ENCODE measurements around the gene WDPCP. TPM values are rescaled to one million over a fixed set of nuclear protein-coding genes. Genes with fewer than 3 reads are reported as not detected.
"Not testable (repeated sequence)": the region's sequence is repeated elsewhere in the genome, so short reads cannot be mapped to it uniquely, and the experiment has no call there.

The WDPCP gene
- total RNA-seq, 2 experiments from 2014 or later = 6.3 to 7.7 TPM

GRCh38 chr2:63192169-63192888 lies 395.9 kb downstream of the WDPCP start:
- Mint-ChIP-seq H3K4me1 (no peaks in the 10 kb centered on the region), H3K27ac (no peak overlapping the region), H3K9me3 (peaks cover 11% of the 10 kb centered on the region), H3K36me3 (ENCODE audit: low read depth) (peaks cover 2% of the 10 kb centered on the region), H3K27me3 (no peaks in the 10 kb centered on the region), H3K4me3 (no peak overlapping the region)
- CTCF ChIA-PET = no interaction called here
- no peak for DNase-seq
- POLR2A ChIA-PET = no interaction called here

GRCh38 chr2:63189026-63189425 lies 399.3 kb downstream of the WDPCP start:
- CTCF ChIA-PET = no interaction called here
- H3K4me1 Mint-ChIP-seq = no peaks in the 10 kb centered on the region
- DNase-seq = peak; percentile 10
- H3K27ac Mint-ChIP-seq = no peak overlapping the region
- peaks cover 15% of the 10 kb centered on the region for H3K9me3 Mint-ChIP-seq
- H3K27me3 Mint-ChIP-seq = no peaks in the 10 kb centered on the region
- POLR2A ChIA-PET = no interaction called here
- peaks cover 2% of the 10 kb centered on the region for H3K36me3 Mint-ChIP-seq (ENCODE audit: low read depth)
- H3K4me3 Mint-ChIP-seq = no peak overlapping the region

- H3K36me3 Mint-ChIP-seq (ENCODE audit: low read depth) = peaks cover 2% of the 10 kb centered on the region
- no peak overlapping the region for H3K4me3 Mint-ChIP-seq
- H3K27me3 Mint-ChIP-seq = no peaks in the 10 kb centered on the region
- H3K27ac Mint-ChIP-seq = no peak overlapping the region
- DNase-seq = no peak
- CTCF ChIA-PET = no interaction called here
- peaks cover 15% of the 10 kb centered on the region for H3K9me3 Mint-ChIP-seq
- POLR2A ChIA-PET = no interaction called here
- no peaks in the 10 kb centered on the region for H3K4me1 Mint-ChIP-seq
These were observed 401.9 kb downstream of the WDPCP start for GRCh38 chr2:63186331-63186730.

DNA sequence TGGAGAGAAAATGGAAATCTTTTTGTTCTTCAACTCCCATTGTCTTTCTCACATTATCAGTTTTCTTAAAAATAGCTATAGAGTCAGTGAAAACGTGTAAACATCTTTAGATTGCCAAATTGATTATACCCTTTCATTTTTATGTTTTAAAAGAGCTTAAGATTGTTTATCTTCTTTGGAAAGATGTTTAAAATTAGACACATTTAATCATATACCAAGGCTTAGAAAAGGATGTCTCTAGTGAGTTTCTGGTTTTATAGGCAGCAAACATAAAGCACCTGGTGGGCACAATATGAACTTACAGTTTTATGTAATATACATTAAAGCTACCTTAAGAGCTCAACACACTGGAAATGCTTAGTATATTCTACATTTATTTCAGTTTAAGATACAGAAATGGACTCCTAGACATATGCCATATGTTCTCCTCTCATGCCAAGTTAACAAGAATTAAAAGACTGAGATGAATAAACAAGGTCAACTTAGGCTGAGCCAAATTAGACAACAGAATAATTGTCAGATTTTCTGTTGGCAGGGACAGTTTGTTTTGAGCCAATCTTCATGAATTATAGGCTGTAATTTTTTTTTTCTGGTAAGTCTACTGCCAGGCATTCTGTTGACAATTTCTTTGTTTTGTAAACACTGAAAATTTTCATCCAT lies 425.0 kb downstream of the WDPCP start:
- no peaks in the 10 kb centered on the region for H3K36me3 Mint-ChIP-seq (ENCODE audit: low read depth)
- POLR2A ChIA-PET = no interaction called here
- no peak overlapping the region for H3K27ac Mint-ChIP-seq
- no peaks in the 10 kb centered on the region for H3K4me1 Mint-ChIP-seq
- CTCF ChIA-PET = no interaction called here
- no peak overlapping the region for H3K4me3 Mint-ChIP-seq
- H3K9me3 Mint-ChIP-seq = peaks cover 5% of the 10 kb centered on the region
- no peaks in the 10 kb centered on the region for H3K27me3 Mint-ChIP-seq
- no peak for DNase-seq

- Mint-ChIP-seq H3K4me3 (no peak overlapping the region), H3K27me3 (no peaks in the 10 kb centered on the region), H3K27ac (no peak overlapping the region), H3K4me1 (no peaks in the 10 kb centered on the region), H3K36me3 (ENCODE audit: low read depth) (no peaks in the 10 kb centered on the region), H3K9me3 (no peaks in the 10 kb centered on the region)
- ChIA-PET POLR2A (no interaction called here), CTCF (no interaction called here)
- DNase-seq = no peak
These were observed 429.0 kb downstream of the WDPCP start for GRCh38 chr2:63159262-63159661.

- POLR2A ChIA-PET = not testable (repeated sequence)
These were observed 451.6 kb downstream of the WDPCP start for GRCh38 chr2:63136683-63137082.

GRCh38 chr2:63132020-63132419 lies 456.3 kb downstream of the WDPCP start:
- CTCF ChIA-PET = no interaction called here
- H3K36me3 Mint-ChIP-seq (ENCODE audit: low read depth) = no peaks in the 10 kb centered on the region

More at GRCh38 chr2:63136683-63137082, 451.6 kb downstream of the WDPCP start:
- H3K4me3 Mint-ChIP-seq; CTCF ChIA-PET; DNase-seq; H3K36me3 Mint-ChIP-seq (ENCODE audit: low read depth); H3K27me3 Mint-ChIP-seq; H3K4me1 Mint-ChIP-seq; H3K27ac Mint-ChIP-seq: not testable (repeated sequence)
- peaks cover 16% of the 10 kb centered on the region for H3K9me3 Mint-ChIP-seq

DNA sequence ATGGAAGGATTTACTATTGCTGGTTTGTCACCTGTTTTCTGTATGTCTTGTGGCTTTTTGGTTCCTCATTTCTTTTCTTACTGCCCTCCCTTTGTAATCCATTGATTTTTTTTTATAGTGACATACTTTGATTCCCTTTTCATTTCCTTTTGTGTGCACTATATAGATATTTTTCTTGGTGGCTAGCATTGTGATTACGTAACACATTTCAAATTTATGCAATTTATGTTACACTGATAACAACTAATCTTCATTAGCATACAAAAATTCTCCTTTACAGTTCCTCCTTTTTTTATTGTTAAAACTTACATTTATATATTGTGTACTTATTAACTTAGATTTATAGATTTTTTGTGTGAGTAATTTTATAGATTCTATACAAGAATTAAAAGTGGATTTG lies 457.1 kb downstream of the WDPCP start:
- H3K27me3 Mint-ChIP-seq = no peaks in the 10 kb centered on the region
- no peak overlapping the region for H3K4me3 Mint-ChIP-seq
- ChIA-PET CTCF (no interaction called here), POLR2A (no interaction called here)
- peaks cover 2% of the 10 kb centered on the region for H3K9me3 Mint-ChIP-seq
- H3K27ac Mint-ChIP-seq = no peak overlapping the region
- H3K4me1 Mint-ChIP-seq = no peaks in the 10 kb centered on the region
- no peak for DNase-seq
- no peaks in the 10 kb centered on the region for H3K36me3 Mint-ChIP-seq (ENCODE audit: low read depth)

More at GRCh38 chr2:63132020-63132419, 456.3 kb downstream of the WDPCP start:
- Mint-ChIP-seq H3K27me3 (no peaks in the 10 kb centered on the region), H3K9me3 (peaks cover 2% of the 10 kb centered on the region), H3K4me3 (no peak overlapping the region), H3K27ac (no peak overlapping the region), H3K4me1 (no peaks in the 10 kb centered on the region)
- POLR2A ChIA-PET = no interaction called here
- DNase-seq = no peak

DNA sequence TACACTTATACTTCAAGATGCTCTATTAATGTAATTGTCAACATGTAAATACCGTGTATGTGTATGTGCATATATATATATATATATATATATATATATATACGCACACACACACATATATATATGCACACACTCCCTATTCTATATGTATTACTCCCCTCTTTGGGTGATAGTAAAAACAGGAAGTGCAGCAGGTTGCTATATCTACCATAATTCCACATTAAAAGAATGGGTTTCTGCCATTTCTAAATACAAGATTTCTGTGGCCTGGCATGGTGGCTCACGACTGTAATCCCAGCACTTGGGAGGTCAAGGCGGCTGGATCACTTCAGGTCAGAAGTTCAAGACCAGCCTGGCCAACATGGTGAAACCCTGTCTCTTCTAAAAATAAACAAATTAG lies 460.7 kb downstream of the WDPCP start:
- DNase-seq = no peak
- no peaks in the 10 kb centered on the region for H3K36me3 Mint-ChIP-seq (ENCODE audit: low read depth)
- ChIA-PET POLR2A (no interaction called here), CTCF (no interaction called here)
- no peak overlapping the region for H3K4me3 Mint-ChIP-seq
- H3K27me3 Mint-ChIP-seq = no peaks in the 10 kb centered on the region
- H3K9me3 Mint-ChIP-seq = peaks cover 2% of the 10 kb centered on the region
- H3K4me1 Mint-ChIP-seq = no peaks in the 10 kb centered on the region
- H3K27ac Mint-ChIP-seq = no peak overlapping the region

- H3K27ac Mint-ChIP-seq = no peak overlapping the region
These were observed 463.4 kb downstream of the WDPCP start for GRCh38 chr2:63124850-63125249.

GRCh38 chr2:63124218-63124617 lies 464.1 kb downstream of the WDPCP start:
- Mint-ChIP-seq H3K9me3 (no peaks in the 10 kb centered on the region), H3K27me3 (no peaks in the 10 kb centered on the region), H3K27ac (no peak overlapping the region), H3K36me3 (ENCODE audit: low read depth) (no peaks in the 10 kb centered on the region), H3K4me3 (no peak overlapping the region), H3K4me1 (no peaks in the 10 kb centered on the region)
- CTCF ChIA-PET = interaction anchor here (0.6 kb wide), 1 partner anchor 24 kb away, joined by 3 read pairs; no protein-coding TSS in a partner anchor
- POLR2A ChIA-PET = no interaction called here
- DNase-seq = no peak

More at GRCh38 chr2:63124850-63125249, 463.4 kb downstream of the WDPCP start:
- ChIA-PET POLR2A (no interaction called here), CTCF (no interaction called here)
- no peaks in the 10 kb centered on the region for H3K4me1 Mint-ChIP-seq
- H3K9me3 Mint-ChIP-seq = no peaks in the 10 kb centered on the region
- no peak for DNase-seq
- no peak overlapping the region for H3K4me3 Mint-ChIP-seq
- H3K36me3 Mint-ChIP-seq (ENCODE audit: low read depth) = no peaks in the 10 kb centered on the region
- no peaks in the 10 kb centered on the region for H3K27me3 Mint-ChIP-seq

DNA sequence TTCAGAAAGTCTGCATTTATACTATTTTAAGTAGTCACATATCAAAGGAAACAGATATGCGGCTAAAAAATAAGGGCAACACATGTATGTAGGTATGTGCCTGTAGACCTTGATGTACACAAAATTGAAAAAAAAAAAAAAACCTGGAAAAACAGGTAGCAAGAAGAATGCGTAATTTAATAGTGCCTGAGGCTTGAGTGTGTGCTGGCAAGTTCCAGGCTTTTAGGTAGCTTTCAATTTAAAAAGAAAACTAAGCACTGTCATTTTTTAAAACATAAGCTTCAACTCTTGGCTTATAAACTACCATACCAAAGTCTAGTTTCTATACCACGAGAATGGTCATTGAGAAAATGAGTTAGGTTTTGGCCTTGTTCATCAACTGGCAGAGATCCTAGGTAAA lies 465.4 kb downstream of the WDPCP start:
- H3K4me3 Mint-ChIP-seq = no peak overlapping the region
- no peaks in the 10 kb centered on the region for H3K4me1 Mint-ChIP-seq
- H3K27me3 Mint-ChIP-seq = no peaks in the 10 kb centered on the region
- DNase-seq = no peak
- H3K27ac Mint-ChIP-seq = no peak overlapping the region
- peaks cover 3% of the 10 kb centered on the region for H3K9me3 Mint-ChIP-seq
- H3K36me3 Mint-ChIP-seq (ENCODE audit: low read depth) = no peaks in the 10 kb centered on the region
- ChIA-PET CTCF (interaction anchor here (0.6 kb wide), 1 partner anchor 567 kb away, joined by 3 read pairs; no protein-coding TSS in a partner anchor), POLR2A (no interaction called here)

- POLR2A ChIA-PET = no interaction called here
- no peak overlapping the region for H3K4me3 Mint-ChIP-seq
- H3K9me3 Mint-ChIP-seq = peaks cover 3% of the 10 kb centered on the region
- H3K27me3 Mint-ChIP-seq = no peaks in the 10 kb centered on the region
- no peak overlapping the region for H3K27ac Mint-ChIP-seq
- H3K36me3 Mint-ChIP-seq (ENCODE audit: low read depth) = no peaks in the 10 kb centered on the region
- CTCF ChIA-PET = no interaction called here
- no peaks in the 10 kb centered on the region for H3K4me1 Mint-ChIP-seq
- DNase-seq = no peak
These were observed 467.0 kb downstream of the WDPCP start for GRCh38 chr2:63121055-63121834.

Data from activated CD4-positive, alpha-beta T cell treated with anti-CD3 and anti-CD28 coated beads, Interleukin-2, amount 10 ng/mL, durations not matched to agents 7 days and 5 days (primary cell).